ENCODE data around the gene CRTC3. TPM values are rescaled to one million over a fixed set of nuclear protein-coding genes. Genes with fewer than 3 reads are reported as not detected.
"Not testable (repeated sequence)": the region's sequence is repeated elsewhere in the genome, so short reads cannot be mapped to it uniquely, and the experiment has no call there.

The CRTC3 gene
- total and polyA plus RNA-seq, 2 experiments from 2014 or later, result 15.7 to 17.6 TPM

DNA sequence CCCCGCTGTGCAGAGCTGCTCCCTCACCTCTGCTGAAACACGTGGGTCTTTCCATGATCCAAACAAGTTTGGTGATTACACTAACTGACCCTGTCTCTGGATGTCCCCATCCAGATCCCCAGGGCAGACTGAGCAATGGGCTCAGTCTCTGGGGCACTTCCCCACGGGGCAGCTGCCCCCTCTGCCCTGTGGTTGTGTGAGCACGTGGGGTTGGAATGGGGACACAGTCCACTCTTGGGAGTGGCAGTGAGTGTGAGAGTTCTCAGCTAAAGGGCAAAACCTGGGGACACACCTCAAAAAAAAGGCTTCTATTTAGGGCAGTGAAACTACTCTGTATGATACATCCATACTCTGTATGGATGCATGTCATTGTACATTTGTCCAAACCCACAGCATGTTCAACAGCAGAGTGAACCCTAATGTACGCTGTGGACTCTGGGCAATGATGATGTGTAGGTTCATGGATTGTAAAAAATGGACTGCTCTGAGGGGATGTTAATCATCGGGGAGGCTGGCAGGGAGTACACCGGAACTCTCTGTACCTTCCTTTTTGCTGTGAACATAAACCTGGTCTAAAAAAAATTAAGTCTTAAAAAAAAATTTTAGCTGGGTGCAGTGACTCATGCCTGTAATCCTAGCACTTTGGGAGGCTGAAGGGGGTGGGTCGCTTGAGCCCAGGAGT lies 137.5 kb downstream of the CRTC3 start:
- Histone ChIP-seq H3K4me2 (no peak overlapping the region), H2AFZ (no peak overlapping the region)
- DNase-seq (ENCODE audit: low spot score), result no peak

DNA sequence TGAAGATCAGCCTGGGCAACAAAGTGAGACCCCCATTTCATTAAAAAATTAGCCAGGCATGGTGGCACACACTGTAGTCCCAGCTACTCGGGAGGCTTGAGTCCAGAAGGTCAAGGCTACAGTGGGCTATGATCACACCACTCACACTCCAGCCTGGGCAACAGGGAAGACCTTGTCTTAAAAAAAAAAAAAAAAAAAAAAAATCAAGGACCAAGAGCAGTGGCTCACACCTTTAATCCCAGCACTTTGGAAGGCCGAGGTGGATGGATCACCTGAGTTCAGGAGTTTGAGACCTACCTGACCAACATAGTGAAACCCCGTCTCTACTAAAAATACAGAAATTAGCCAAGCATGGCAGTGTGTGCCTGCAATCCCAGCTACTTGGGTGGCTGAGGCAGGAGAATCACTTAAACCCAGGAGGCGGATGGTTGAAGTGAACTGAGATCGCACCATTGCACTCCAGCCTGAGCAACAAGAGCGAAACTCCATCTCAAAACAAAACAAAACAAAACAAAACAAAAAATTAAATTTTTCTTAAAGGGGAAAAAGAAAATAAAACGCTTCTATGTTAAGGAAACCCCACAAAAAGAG lies 138.1 kb downstream of the CRTC3 start:
- H3K9me3 ChIP-seq (ENCODE audit: low read depth); DNase-seq (ENCODE audit: low spot score); H4K20me1 ChIP-seq (ENCODE audit: insufficient read depth, poor library complexity, severe bottlenecking); H3K9me2 ChIP-seq (replicated peaks; ENCODE audit: insufficient read depth); H3K27ac ChIP-seq; H3K4me2 ChIP-seq; H3K4me3 ChIP-seq; H3K27me3 ChIP-seq; H2AFZ ChIP-seq; H3K79me2 ChIP-seq; H3K4me1 ChIP-seq (ENCODE audit: insufficient read depth); H3K36me3 ChIP-seq (replicated peaks; ENCODE audit: insufficient read depth, low read depth): not testable (repeated sequence)
- WGBS (ENCODE audit: low lambda C conversion rate, missing lambda C conversion rate), result 90% methylated on average over 7 of the region's 7 CpGs

More for the DNA sequence above, 137.5 kb downstream of the CRTC3 start:
- Histone ChIP-seq H3K36me3 (replicated peaks; ENCODE audit: insufficient read depth, low read depth) (no peaks in the 10 kb centered on the region), H3K9me3 (ENCODE audit: low read depth) (no peaks in the 10 kb centered on the region), H3K27me3 (no peaks in the 10 kb centered on the region), H3K4me1 (ENCODE audit: insufficient read depth) (peaks cover 3% of the 10 kb centered on the region), H3K9me2 (replicated peaks; ENCODE audit: insufficient read depth) (no peaks in the 10 kb centered on the region), H3K79me2 (no peaks in the 10 kb centered on the region), H3K27ac (no peak overlapping the region), H4K20me1 (ENCODE audit: insufficient read depth, poor library complexity, severe bottlenecking) (no peaks in the 10 kb centered on the region), H3K4me3 (no peak overlapping the region)
- TF ChIP-seq EZH2phosphoT487 (IDR thresholded peaks at IDR 0.05; ENCODE audit: low read depth, severe bottlenecking, unreplicated experiment), result no peak
- 77% methylated on average over 8 of the region's 8 CpGs for WGBS (ENCODE audit: low lambda C conversion rate, missing lambda C conversion rate)

DNA sequence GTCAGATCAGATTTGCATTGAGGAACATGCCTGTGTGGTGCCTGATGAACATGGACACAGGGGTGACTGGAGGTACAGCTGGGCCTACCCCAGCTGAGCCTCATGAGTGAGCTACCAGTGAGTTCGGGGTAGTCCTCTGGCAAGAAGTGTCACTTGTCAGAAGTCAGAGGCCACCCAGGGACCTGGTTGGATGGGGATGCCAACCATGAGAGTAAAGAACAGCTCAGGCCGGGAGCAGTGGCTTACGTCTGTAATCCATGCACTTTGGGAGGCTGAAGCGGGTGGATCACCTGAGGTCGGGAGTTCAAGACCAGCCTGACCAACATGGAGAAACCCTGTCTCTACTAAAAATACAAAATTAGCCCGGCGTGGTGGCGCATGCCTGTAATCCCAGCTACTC lies 140.9 kb downstream of the CRTC3 start:
- H3K9me3 ChIP-seq (ENCODE audit: low read depth); H3K4me2 ChIP-seq; H3K27ac ChIP-seq; H2AFZ ChIP-seq; H3K27me3 ChIP-seq; H3K4me1 ChIP-seq (ENCODE audit: insufficient read depth); H3K79me2 ChIP-seq; H3K9me2 ChIP-seq (replicated peaks; ENCODE audit: insufficient read depth); DNase-seq (ENCODE audit: low spot score); H3K36me3 ChIP-seq (replicated peaks; ENCODE audit: insufficient read depth, low read depth); H4K20me1 ChIP-seq (ENCODE audit: insufficient read depth, poor library complexity, severe bottlenecking); H3K4me3 ChIP-seq: not testable (repeated sequence)
- 97% methylated on average over 8 of the region's 8 CpGs for WGBS (ENCODE audit: low lambda C conversion rate, missing lambda C conversion rate)

DNA sequence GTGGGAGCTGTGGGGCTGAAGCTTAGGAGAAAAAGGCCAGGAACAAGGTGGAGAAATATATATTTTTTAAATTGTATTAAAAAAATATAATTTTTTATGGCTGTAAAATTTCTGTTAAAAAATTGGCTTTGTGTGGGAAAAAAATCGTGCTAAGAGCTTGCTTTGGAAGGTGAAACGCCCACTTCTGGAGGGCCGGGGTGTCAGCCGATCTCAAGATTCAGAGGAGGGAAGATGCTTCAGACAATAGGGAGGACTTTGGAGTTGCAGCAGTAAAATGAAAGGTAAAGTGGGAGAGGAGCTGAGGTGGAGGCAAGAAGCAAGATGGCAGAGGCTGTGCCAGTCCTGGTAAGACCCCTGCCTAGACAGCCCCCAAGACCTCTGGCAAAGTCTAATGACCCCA lies 141.5 kb downstream of the CRTC3 start:
- Histone ChIP-seq H3K27ac (no peak overlapping the region), H3K4me1 (ENCODE audit: insufficient read depth) (peaks cover 3% of the 10 kb centered on the region), H4K20me1 (ENCODE audit: insufficient read depth, poor library complexity, severe bottlenecking) (no peaks in the 10 kb centered on the region), H3K4me2 (no peak overlapping the region), H3K9me3 (ENCODE audit: low read depth) (no peaks in the 10 kb centered on the region), H3K27me3 (no peaks in the 10 kb centered on the region), H2AFZ (no peak overlapping the region), H3K4me3 (no peak overlapping the region), H3K36me3 (replicated peaks; ENCODE audit: insufficient read depth, low read depth) (no peaks in the 10 kb centered on the region), H3K9me2 (replicated peaks; ENCODE audit: insufficient read depth) (no peaks in the 10 kb centered on the region), H3K79me2 (no peaks in the 10 kb centered on the region)
- DNase-seq (ENCODE audit: low spot score), result no peak
- WGBS (ENCODE audit: low lambda C conversion rate, missing lambda C conversion rate), result 85% methylated on average over 4 of the region's 4 CpGs
- TF ChIP-seq, protein P1, sequence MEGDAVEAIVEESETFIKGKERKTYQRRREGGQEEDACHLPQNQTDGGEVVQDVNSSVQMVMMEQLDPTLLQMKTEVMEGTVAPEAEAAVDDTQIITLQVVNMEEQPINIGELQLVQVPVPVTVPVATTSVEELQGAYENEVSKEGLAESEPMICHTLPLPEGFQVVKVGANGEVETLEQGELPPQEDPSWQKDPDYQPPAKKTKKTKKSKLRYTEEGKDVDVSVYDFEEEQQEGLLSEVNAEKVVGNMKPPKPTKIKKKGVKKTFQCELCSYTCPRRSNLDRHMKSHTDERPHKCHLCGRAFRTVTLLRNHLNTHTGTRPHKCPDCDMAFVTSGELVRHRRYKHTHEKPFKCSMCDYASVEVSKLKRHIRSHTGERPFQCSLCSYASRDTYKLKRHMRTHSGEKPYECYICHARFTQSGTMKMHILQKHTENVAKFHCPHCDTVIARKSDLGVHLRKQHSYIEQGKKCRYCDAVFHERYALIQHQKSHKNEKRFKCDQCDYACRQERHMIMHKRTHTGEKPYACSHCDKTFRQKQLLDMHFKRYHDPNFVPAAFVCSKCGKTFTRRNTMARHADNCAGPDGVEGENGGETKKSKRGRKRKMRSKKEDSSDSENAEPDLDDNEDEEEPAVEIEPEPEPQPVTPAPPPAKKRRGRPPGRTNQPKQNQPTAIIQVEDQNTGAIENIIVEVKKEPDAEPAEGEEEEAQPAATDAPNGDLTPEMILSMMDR (IDR thresholded peaks at IDR 0.05; ENCODE audit: poor library complexity), result no peak
- no peak for TF ChIP-seq EZH2phosphoT487 (IDR thresholded peaks at IDR 0.05; ENCODE audit: low read depth, severe bottlenecking, unreplicated experiment)
- TF ChIP-seq EZH2 (IDR thresholded peaks at IDR 0.05; ENCODE audit: borderline replicate concordance), result no peak

DNA sequence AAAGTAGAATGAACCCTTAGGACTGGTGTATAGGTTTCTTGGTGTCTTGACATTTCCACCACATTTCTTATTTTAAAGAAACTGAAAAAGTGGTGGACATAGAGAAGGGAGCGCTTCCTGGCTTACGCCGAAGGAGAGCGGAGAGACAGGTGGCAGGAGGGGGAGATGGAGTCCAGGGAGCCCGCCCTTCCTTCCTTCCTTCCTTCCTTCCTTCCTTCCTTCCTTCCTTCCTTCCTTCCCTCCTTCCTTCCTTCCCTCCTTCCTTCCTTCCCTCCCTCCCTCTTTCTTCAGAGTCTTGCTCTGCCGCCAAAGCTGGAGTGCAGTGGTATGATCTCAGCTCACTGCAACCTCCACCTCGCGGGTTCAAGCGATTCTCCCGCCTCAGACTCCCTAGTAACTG lies 143.6 kb downstream of the CRTC3 start:
- H3K9me2 ChIP-seq (replicated peaks; ENCODE audit: insufficient read depth); H3K27ac ChIP-seq; H3K4me3 ChIP-seq; H2AFZ ChIP-seq; H3K79me2 ChIP-seq; DNase-seq (ENCODE audit: low spot score); H4K20me1 ChIP-seq (ENCODE audit: insufficient read depth, poor library complexity, severe bottlenecking); H3K9me3 ChIP-seq (ENCODE audit: low read depth); H3K36me3 ChIP-seq (replicated peaks; ENCODE audit: insufficient read depth, low read depth); H3K4me1 ChIP-seq (ENCODE audit: insufficient read depth); H3K27me3 ChIP-seq; H3K4me2 ChIP-seq: not testable (repeated sequence)
- WGBS (ENCODE audit: low lambda C conversion rate, missing lambda C conversion rate), result 96% methylated on average over 6 of the region's 10 CpGs
